Stomach (tissue), 4 donors: ENCODE data around the gene SH3YL1.

Experiments used
- POLR2A ChIP-seq, 4 donors: fragments of 450-650 bp; IDR thresholded peaks; one replicate each; pipeline ENCODE4 v1.6.1; 2016; ENCODE audit warnings: antibody characterized with exemption in 4 of 4, control low read depth in 2 of 4, mild to moderate bottlenecking in 1 of 4, moderate library complexity in 1 of 4
- TF ChIP-seq, protein P1 (sequence below), 7 experiments: fragments of 450-650 bp in 4 of 7; fragments of 200-600 bp in 3 of 7; sonication (generic) in 3 of 7; IDR thresholded peaks; one replicate each; pipeline ENCODE4 v1.5.1; 2016 to 2019; ENCODE audit warnings: antibody characterized with exemption in 7 of 7, control low read depth in 2 of 7, mild to moderate bottlenecking in 1 of 7

DNA sequence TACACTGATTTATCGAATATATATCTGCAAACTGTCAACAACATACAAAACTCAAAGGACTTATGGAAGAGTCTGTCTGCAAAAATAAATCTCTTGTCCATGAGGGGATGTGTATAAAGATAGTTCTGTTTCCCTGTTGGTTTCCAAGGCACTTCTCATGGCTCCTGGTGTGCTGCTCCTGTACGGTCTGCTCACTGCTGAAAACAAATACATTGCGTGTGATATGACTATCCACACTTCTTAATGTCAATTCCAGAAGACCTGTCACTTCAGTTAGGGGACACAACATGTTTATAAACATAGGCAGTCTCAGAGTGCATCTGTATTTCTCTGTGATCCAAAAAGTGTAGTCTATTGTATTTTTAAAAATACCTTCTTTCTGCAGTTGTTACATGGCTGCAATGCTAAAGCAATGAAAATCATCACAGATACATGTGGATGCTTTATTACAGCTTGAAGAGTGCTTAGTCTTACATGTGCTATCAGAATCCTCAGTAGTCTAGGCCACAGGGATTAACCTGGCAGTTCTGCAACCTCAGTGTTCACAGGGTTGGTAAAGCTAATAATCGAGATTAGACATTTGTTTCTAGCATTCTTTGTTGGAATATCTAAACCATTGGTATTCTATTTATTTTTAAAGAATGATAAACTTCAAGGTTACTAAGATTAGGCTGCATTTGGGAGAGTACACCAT is 16.3 kb upstream of the SH3YL1 start:
- TF ChIP-seq, protein P1, sequence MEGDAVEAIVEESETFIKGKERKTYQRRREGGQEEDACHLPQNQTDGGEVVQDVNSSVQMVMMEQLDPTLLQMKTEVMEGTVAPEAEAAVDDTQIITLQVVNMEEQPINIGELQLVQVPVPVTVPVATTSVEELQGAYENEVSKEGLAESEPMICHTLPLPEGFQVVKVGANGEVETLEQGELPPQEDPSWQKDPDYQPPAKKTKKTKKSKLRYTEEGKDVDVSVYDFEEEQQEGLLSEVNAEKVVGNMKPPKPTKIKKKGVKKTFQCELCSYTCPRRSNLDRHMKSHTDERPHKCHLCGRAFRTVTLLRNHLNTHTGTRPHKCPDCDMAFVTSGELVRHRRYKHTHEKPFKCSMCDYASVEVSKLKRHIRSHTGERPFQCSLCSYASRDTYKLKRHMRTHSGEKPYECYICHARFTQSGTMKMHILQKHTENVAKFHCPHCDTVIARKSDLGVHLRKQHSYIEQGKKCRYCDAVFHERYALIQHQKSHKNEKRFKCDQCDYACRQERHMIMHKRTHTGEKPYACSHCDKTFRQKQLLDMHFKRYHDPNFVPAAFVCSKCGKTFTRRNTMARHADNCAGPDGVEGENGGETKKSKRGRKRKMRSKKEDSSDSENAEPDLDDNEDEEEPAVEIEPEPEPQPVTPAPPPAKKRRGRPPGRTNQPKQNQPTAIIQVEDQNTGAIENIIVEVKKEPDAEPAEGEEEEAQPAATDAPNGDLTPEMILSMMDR (IDR thresholded peaks at IDR 0.05): no peak
- TF ChIP-seq POLR2A (IDR thresholded peaks at IDR 0.05): no peak
